GM23248 (cell line): ENCODE data around the gene PAQR5.

Experiments
- EZH2 ChIP-seq: fragments of 200-600 bp; sonication (generic); IDR thresholded peaks from 2 replicates; pipeline ENCODE4 v1.6.1; 2018; ENCODE audit warnings: antibody characterized with exemption, mild to moderate bottlenecking; ENCODE audit not compliant: insufficient read depth, poor library complexity, severe bottlenecking
- EZH2phosphoT487 ChIP-seq: fragments of 200-600 bp; sonication (generic); IDR thresholded peaks from 2 replicates; pipeline ENCODE4 v1.6.1; 2018; ENCODE audit warnings: antibody characterized with exemption, moderate library complexity, mild to moderate bottlenecking, low read depth; ENCODE audit not compliant: insufficient read depth

DNA sequence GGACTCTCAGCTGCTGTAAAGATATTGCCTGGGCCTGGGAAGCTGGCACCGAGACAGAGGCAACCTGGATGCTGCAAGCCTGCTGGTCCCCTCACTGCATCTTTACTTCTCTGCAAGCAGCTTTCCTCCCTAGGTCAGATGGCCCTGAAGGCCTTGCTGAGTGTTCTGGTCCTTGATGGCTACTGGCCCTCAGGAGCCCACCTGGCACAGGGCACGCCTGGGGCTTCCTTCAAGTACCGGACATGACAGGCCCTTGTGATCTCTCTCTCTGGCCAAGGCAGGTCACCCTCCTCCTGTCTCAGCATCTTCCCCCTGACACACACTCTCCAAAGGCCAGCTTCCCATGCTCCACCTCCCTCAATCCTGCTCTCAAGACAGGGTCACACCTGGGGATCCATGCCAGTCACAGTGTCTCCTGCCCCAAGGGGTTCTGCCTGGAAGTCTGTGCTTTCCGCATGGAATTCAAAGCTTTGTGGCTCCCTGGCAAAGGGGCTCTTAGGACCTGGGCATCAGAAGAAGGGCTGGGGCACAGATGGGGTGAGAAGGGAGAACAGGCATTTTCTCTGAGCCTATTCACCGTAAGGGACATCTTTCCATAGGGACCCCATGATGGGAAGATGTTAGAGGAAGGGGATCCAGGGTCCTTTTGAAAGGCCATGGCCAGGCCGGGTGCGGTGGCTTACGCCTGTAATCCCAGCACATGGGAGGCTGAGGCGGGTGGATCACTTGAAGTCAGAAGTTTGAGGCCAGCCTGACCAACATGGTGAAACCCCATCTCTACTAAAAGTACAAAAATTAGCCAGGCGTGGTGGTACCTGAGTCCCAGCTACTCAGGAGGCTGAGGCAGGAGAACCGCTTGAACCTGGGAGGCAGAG is 4.7 kb upstream of the PAQR5 start:
- TF ChIP-seq EZH2 (no peak), EZH2phosphoT487 (no peak)
